Omental fat pad (tissue), 4 donors: ENCODE measurements around the gene CYSRT1. TPM values are rescaled to one million over a fixed set of nuclear protein-coding genes. Genes with fewer than 3 reads are reported as not detected.

ENCODE experiments used
- ATAC-seq: fragments of 150-250 bp; one replicate; pipeline ENCODE4 v1.9.1; 2016; ENCODE audit warnings: mild to moderate bottlenecking, moderate library complexity; ENCODE audit not compliant: low FRiP score
- DNase-seq: peaks from one replicate; pipeline ENCODE4 v3.0.0-alpha.2; 2019; ENCODE audit warnings: low spot score
- total RNA-seq, 4 donors: library from RNA; depleted of rRNA; stranded (reverse); fragments of >200 nt; gene quantifications; one replicate each; pipeline ENCODE4 v1.1.0, GENCODE V29; 2016
- TF ChIP-seq, protein P1 (sequence below), 3 donors: fragments of 450-650 bp; IDR thresholded peaks; one replicate each; pipeline ENCODE4 v1.5.1; 2016 to 2017; ENCODE audit warnings: antibody characterized with exemption in 3 of 3, mild to moderate bottlenecking in 3 of 3, moderate library complexity in 2 of 3

CYSRT1 gene, protein sequence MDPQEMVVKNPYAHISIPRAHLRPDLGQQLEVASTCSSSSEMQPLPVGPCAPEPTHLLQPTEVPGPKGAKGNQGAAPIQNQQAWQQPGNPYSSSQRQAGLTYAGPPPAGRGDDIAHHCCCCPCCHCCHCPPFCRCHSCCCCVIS
- total RNA-seq: under 1 TPM in 3 of 4 donors, not detected in 1; 0.36 to 0.65 (median 0.38) TPM

DNA sequence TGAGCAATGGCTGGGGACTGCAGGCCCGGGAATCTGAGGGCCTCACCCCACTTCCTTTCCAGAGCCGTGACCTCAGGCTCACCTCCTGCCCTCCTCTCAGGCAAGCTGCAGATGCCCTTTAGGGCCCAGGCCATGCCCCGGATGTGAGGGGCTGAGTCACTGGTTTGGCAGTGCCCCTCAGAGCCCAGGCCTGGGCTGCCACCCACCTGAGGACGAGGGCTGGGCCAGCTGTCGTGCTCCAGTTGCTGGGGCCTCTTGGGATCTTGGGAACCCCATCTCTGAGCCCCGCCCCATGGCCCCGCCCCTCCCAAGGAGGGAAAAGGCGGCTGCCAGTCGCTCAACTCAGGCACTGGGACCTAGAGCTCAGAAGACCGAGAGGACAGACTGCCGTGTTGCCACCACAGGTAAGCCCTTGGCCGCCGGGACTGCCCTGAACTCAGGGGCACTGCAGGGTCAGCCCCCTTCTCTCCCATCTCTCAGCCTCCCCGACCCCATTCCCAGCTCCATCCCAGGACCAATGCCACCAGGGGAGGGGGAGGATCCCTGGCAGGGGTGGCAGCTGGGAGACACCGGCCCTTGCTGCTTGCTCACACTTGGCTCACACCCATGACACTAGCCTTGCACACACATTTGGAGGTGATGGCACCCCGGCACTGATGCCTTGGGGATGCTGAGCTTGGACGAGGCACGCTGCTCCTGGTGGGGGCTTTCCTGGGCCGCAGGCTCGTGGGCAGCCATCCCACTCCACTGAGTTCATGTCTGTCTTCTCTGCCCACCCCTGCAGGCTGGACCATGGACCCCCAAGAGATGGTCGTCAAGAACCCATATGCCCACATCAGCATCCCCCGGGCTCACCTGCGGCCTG, at the start of gene CYSRT1:
TSS of gene CYSRT1 (plus strand) at position 345 of the 865 bp plus-strand sequence. CDS start at position 793, 448 bp downstream.
- no peak for DNase-seq
- TF ChIP-seq, protein P1, sequence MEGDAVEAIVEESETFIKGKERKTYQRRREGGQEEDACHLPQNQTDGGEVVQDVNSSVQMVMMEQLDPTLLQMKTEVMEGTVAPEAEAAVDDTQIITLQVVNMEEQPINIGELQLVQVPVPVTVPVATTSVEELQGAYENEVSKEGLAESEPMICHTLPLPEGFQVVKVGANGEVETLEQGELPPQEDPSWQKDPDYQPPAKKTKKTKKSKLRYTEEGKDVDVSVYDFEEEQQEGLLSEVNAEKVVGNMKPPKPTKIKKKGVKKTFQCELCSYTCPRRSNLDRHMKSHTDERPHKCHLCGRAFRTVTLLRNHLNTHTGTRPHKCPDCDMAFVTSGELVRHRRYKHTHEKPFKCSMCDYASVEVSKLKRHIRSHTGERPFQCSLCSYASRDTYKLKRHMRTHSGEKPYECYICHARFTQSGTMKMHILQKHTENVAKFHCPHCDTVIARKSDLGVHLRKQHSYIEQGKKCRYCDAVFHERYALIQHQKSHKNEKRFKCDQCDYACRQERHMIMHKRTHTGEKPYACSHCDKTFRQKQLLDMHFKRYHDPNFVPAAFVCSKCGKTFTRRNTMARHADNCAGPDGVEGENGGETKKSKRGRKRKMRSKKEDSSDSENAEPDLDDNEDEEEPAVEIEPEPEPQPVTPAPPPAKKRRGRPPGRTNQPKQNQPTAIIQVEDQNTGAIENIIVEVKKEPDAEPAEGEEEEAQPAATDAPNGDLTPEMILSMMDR (IDR thresholded peaks at IDR 0.05): no peak
- no peak for ATAC-seq

GRCh38 chr9:137175345-137175961, 49.5 kb upstream of the CYSRT1 start:
- TF ChIP-seq, protein P1 (IDR thresholded peaks at IDR 0.05): no peak
- no peak for ATAC-seq
- no peak for DNase-seq

DNA sequence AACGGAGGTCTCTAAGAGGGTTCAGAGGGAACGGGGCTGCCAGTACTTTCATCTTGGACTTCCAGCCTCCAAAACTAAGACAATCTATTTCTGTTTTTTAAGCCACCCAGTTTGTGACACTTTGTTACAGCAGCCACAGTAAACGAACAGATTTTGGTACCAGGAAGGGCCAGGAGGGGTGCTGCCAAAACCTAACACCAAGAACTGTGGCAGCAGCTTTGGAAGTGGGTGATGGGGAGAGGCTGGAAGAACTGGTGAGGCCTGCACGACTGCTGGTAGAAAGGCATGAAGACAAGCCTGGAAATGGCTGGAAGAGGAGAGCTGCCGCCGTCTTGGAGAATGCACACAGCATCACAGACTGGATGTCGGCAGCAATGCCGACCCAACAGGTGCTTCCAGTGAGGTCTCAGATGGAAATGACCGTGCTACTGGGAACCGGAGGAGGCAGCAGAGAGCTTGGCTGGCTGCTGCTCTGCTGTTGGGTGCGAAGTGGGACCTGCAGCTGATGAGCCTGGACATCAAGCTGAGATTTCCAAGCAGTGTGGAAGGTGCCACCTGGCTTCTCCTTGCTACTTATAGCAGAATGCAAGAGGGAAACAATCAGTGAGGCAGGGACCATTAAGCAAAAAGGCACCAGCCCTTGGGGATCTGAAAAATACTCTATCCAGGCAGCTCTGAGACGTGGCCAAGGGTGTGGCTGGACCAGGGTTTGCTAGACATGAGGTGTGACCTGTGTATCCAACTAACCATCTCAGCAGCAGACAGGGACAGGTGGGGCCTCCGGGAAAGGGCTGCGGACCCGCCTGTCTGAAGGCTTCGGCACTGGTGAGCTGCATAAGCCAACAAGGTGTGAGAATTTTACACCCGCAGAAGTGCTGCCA, 48.4 kb upstream of the CYSRT1 start:
- DNase-seq (no peak), ATAC-seq (no peak)
- TF ChIP-seq, protein P1 (IDR thresholded peaks at IDR 0.05): no peak

DNA sequence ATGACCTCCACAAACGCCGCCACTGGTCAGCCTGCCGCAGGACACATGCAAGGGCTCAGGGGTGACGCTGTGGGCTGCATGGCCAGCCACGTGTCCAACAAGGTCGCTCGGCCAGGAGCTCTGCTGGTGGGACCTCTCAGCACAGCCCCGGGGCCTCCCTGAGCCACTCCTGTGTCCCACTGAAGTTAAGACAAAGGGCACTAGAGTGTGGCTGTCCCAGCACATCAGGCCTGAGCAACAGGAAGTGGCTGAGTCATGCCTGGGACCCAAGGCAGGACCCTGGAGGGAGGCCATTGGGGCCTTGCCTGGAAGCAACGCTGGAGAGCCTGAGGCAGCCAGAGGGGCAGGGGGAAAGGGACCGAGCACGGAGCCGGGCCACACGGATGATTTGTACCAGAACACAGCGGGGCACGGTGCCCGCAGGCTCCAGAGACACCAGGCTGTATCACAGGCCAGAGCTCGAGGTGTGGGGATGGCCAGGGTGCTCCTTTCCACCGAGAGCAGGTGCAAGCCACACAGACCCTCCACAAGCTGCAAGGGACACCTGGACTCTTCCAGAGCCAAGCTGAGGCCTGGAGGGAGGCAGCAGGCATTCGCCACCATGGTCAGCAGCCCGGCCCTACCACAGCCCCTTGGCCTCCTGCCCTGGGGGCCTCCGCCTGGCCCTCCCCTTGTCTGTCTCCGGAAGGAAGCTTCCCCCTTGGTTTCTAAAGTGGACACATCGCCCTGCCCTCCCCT, 46.6 kb upstream of the CYSRT1 start:
- ATAC-seq (no peak), DNase-seq (no peak)
- TF ChIP-seq, protein P1 (IDR thresholded peaks at IDR 0.05): no peak

DNA sequence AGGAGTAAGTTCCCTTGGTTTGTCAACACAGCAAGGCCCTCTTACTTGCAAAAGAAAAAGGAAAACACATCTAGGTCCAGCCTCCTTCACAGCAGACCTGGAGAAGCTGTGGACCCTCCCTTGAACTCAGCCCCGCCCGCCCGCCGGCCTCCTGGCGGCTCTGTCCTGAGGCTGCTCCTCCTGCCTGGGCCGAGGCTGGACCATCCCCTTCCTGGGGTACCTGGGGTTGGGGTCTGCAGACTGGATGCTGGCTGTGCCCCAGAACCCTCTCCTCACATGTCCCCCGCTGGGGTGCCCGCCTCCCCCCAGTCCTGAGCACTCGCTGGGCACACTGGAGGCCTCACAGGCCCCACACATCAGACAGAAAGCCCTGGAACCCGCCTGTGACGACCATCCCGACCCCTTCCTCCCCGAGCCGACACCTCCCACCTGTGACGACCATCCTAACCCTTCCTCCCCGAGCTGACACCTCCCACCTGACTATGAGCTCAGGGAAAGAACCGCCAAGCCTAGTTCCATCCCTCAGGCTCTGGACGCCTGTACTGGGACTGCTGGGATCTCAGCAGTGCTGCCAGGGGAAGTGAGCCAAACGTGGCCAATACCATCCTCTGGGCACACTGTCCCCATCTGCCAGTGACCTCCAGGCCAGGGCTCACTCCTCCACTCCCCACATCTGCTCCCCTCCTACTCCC, 45.9 kb upstream of the CYSRT1 start:
- no peak for DNase-seq
- no peak for ATAC-seq
- TF ChIP-seq, protein P1 (IDR thresholded peaks at IDR 0.05): no peak
